NCI-H2081 treated with DMSO at 0.1 percent for 48 hours (cell line): ENCODE results near the gene SLC41A2.
"Not testable (repeated sequence)": the region's sequence is repeated elsewhere in the genome, so short reads cannot be mapped to it uniquely, and the experiment has no call there.

Experiments used
- DNase-seq: peaks from one replicate; lab custom pipeline; 2025; lab: John Stamatoyannopoulos, UW

The SLC41A2 gene, protein sequence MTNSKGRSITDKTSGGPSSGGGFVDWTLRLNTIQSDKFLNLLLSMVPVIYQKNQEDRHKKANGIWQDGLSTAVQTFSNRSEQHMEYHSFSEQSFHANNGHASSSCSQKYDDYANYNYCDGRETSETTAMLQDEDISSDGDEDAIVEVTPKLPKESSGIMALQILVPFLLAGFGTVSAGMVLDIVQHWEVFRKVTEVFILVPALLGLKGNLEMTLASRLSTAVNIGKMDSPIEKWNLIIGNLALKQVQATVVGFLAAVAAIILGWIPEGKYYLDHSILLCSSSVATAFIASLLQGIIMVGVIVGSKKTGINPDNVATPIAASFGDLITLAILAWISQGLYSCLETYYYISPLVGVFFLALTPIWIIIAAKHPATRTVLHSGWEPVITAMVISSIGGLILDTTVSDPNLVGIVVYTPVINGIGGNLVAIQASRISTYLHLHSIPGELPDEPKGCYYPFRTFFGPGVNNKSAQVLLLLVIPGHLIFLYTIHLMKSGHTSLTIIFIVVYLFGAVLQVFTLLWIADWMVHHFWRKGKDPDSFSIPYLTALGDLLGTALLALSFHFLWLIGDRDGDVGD

DNA sequence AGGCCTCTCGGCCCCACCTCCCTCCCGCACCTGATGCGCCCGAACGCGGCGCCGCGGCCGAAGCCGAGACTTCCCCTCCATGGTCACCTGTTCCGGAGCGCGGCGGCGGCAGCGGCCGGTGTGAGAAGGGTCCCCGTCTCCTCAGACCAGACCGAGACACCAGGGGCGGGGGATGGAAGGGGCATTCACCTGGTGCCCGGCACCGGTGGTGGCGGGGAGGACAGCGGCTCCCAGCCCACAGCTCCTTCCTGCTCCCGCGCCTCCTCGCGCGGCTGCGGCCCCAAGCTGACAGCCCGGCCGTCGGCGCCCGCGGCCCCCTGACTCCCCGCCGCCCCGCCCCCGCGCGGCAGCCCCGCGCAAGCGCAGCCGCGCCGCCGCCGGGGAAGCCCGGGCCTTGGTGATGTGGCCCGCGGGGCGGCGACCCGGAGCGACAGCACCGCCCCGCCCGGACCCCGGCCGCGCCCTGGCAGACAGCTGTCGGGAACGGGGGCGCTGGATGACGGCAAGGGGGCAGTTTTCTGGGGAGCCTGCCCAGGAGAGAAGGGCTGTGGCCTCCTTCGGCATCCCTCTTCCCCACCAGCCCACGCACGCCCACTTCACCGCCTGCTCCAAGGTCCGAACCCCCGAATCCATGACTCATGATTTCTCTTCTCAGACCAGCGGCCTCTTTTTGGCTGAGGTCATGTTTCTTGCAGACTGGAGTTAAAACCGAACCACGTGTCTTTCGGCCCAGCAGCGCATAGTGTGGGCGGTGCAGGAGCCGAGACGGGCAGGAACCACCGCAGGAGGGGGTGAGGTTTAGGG is at the start of gene SLC41A2:
SLC41A2 (minus strand) TSS at position 290 of the 804 bp plus-strand sequence. CDS start 29,763 bp downstream, outside the sequence.
- peak; percentile 16 for DNase-seq

- DNase-seq, result no peak
Measured at GRCh38 chr12:105001476-105001875, 43.4 kb upstream of the SLC41A2 start.

DNA sequence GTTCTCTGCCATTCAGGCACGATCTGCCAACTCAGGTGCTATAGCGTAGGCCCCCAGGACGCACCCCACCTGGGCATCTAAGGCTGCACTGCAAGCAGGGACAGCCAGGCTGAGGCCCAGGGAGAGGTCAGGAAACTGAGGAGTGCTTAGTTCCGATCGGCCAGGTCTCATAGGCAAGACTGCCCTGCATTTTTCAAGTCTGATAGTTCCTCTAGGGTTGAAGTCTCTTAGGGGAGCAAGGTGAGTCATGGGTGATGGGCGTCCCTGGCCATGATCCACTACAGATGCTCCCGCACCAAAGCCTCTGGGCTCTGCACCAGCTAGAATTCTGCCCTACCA is 41.2 kb upstream of the SLC41A2 start:
- no peak for DNase-seq

DNA sequence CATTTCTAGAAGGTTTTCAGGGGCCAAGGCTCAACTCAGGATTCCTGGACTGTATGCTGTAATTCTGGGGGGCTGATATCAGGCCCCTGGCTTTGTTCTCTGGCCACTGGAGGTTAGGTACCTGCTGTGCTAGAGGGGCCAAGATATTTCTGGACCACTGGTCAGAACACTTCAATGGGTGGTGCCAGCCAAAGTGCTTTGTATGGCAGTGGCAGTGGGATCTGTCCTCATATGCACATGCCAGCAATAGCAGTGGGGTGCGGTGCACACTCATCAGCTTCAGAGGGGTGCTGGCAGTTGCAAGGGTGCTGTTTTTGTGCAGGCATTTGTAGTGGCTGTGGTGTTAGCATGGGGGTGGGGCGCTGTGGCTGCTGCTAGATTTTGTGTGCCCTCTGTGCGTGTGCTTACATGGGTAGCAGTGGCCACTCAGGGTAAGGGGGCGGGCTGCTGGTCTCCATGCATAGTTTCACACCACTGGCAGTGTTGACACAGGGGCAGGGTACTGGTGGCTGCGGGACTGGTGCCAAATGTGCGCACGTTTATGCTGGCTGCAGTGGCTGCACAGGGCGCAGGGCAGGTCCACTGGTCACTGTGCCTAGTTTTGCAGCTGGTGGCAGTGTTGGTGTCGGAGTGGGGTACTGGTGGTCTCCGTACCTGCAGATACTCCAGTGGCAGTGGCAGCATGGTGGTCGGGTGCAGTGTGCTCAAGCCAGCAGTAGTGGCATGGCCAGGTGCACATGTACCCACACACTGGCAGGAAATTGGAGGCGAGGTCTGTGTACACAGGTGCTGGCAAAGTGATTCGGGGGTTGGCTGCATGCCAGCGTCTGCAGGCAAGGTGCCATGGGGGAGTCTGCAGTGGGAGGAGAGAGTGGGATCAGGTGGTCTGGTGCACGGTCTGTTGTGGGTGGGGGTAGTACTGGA is 40.6 kb upstream of the SLC41A2 start:
- peak; percentile 65 for DNase-seq

DNA sequence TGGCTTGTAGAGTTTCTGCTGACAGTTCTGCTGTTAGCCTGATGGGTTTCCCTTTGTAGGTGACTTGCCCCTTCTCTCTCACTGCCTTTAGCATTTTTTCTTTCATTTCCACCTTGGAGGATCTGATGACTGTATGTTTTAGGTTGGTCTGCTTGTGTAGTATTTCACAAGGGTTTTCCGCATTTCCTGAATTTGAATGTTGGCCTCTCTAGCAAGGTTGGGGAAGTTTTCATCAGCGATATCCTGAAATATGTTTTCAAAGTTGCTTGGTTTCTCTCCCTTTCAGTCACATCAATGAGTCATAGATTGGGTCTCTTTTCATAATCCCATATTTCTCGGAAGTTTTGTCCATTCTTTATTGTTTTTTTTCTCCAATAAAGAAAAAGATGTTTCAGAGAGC is 39.5 kb upstream of the SLC41A2 start:
- no peak for DNase-seq

- no peak for DNase-seq
Measured at GRCh38 chr12:104994336-104994735, 36.2 kb upstream of the SLC41A2 start.

GRCh38 chr12:104991565-104992128 is 33.6 kb upstream of the SLC41A2 start:
- no peak for DNase-seq

DNA sequence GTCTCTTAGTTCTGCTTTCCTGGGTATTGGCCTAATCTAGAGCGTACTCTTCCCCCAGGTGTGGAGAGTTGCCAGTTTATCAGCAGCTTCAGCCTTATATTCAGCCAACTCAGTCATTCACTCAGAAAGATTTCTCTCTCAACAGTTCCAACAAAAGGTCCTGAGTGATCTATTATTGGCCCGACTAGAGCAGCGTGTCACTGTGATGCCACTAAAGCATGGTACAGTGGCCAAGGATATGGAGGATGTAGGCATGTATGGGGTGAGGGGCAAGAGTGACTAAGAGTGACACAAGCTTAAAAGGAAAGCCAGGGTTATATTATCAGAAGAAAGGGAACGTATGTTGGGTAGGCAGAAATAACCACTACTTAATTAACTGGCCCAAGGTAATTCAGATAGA is 32.9 kb upstream of the SLC41A2 start:
- no peak for DNase-seq

DNA sequence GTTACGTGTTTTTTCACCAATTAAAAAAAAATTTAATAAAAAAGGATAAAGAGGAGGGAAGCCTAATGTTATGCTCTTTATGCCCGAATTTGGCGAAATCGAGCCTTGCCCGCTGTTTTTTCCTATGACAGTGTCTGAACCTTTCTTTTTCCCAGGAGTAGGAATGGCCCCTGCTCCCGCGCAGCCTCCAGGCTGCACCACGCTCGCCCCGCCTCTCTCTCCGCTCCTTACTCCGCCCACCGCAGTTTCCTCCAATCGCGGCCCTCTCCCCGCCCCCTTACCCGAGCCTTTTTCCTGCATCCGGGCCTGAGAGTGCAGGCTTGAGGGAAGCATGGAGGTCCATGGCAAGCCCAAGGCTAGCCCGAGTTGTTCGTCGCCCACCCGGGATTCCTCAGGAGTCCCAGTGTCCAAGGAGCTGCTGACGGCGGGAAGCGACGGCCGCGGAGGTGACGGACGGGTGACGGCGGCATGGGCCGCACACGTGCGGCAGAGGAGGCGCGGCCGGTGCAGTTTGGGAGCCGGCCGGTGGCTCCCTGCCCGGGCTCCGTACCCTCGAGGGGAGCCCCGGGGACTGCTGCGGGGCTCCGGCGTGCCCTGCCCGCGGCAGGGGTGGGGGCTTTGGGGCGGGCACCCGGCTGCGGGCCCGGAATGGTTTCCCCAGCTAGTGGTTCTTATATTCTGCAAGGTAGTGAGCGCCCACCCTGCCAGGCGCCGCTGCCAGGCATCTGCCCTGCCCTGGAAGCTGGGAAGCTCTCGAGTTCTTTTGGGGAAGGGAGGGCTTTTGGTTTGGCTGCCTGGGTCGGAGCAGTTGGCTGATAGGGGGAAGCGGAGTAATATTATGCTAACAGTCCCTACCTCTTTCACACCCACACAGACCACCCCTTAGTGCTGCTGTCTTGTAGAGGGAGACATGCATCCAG is 28.2 kb upstream of the SLC41A2 start, which contains the start of gene NOPCHAP1:
NOPCHAP1 (plus strand) TSS at position 295 of the 920 bp plus-strand sequence; CDS start at position 332, 37 bp downstream.
- peak; percentile 49 for DNase-seq

- DNase-seq, result no peak
Measured at GRCh38 chr12:104985206-104985605, 27.1 kb upstream of the SLC41A2 start.

DNA sequence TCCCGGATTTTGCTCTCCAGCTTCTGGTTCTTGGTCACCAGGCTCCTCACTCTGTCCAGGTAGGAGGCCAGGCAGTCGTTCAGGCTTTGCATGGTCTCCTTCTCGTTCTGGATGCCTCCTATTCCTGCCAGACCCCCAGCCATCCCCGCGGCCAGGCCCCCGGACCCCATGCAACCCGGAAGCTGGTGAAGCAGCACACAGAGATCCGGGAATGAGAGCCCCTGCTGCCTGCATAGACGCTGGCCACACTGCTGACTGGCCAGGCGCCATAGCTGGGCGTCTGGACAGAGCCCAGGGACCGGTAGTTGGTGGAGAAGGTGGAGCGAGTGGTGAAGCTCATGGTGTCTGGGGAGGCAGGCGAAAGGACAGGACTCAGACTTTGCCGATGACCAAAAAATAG is 19.6 kb upstream of the SLC41A2 start:
- DNase-seq, result not testable (repeated sequence)

DNA sequence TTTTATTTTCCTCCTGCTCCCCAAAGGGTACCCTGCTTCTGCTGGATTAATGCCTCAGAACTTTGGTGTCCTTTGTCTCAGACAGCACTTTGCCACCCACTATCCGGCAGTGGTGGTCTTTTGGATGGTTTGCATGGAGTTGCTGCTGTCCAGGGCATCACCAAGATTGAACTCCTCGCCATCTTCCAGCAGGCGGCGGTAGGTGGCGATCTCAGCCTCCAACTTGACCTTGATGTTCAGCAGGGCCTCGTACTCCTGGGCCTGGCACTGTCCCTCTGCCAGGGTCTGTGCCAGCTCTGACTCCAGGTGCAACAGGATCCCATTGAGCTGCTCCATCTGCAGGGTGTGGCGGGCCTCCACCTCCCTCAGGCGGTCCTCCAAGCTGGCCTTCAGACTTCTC is 18.6 kb upstream of the SLC41A2 start:
- no peak for DNase-seq

DNA sequence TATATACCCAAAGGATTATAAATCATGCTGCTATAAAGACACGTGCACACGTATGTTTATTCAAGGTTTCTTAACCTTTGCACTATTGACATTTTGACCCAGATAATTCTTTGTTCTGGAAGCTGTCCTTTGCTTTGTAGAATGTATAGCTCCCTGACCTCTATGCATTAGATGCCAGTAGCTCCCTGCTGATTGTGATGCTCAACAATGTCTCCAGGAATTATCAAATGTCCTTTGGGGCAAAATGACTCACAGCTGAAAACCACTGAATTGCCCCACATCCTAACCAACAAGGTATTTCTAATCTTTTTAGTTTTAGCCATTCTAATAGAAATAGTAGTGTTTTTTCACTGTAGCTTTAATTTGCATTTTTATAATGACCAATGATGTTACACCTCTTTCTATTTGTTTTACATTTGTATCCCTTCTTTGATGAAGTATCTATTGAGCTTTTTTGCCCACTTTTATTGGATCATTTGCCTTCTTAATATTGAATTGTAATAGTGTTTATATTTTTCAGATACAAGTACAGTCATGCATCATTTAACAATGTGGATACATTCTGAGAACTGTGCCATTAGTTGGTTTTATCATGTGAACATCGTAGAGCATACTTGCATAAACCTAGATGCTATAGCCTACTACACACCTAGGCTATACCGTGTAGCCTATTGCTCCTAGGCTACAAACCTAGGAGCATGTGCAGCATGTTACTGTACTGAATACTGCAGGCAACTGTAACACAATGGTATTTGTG is 17.7 kb upstream of the SLC41A2 start:
- no peak for DNase-seq

- no peak for DNase-seq
Measured at GRCh38 chr12:104974626-104975290, 16.7 kb upstream of the SLC41A2 start.

GRCh38 chr12:104973250-104973649 is 15.2 kb upstream of the SLC41A2 start:
- DNase-seq, result no peak

- DNase-seq, result no peak
Measured at GRCh38 chr12:104971306-104971705, 13.2 kb upstream of the SLC41A2 start.

DNA sequence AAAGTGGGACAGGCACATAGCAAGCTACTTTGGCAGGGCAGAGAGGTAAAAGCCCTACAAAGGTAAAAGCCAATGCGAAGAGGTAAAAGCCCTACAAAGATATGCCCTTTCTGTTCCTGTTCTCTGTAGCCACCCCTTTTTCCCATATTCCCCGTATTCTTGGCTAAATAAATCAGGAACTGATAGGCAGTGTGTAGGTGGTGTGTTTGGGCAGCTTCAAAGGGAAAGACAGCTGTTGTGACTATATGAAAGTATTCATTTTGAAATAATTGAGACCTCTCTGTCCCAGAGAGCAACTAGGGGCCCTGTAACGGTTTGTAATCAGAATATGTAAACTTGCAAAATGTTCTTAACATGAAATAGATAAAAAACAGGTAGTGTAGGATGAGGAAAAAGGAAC is 11.3 kb upstream of the SLC41A2 start:
- no peak for DNase-seq

- DNase-seq, result no peak
Measured at GRCh38 chr12:104966677-104967076, 8.6 kb upstream of the SLC41A2 start.

- no peak for DNase-seq
Measured at GRCh38 chr12:104964856-104965205, 6.7 kb upstream of the SLC41A2 start.
